Ectodermal cell (in vitro differentiated cells): Measurements from ENCODE around the gene NOL4L.
A peak's percentile ranks its signal among the peaks of the same experiment; 100 is the strongest.

Source experiments
- H3K27ac ChIP-seq: 2 replicates; pipeline ENCODE4 v1.7.0; 2013; ENCODE audit warnings: mild to moderate bottlenecking, low read depth, low read length; ENCODE audit not compliant: insufficient read depth, poor library complexity, severe bottlenecking
- H3K27me3 ChIP-seq: 2 replicates; pipeline ENCODE4 v1.7.0; 2013; ENCODE audit warnings: mild to moderate bottlenecking, low read length; ENCODE audit not compliant: insufficient read depth, control insufficient read depth, poor library complexity, severe bottlenecking
- H3K36me3 ChIP-seq: one replicate; pipeline ENCODE4 v1.7.0; 2013; ENCODE audit warnings: low read length; ENCODE audit not compliant: control insufficient read depth, insufficient read depth
- H3K4me1 ChIP-seq: one replicate; pipeline ENCODE4 v1.7.0; 2013; ENCODE audit warnings: low read length; ENCODE audit not compliant: control insufficient read depth, insufficient read depth
- H3K4me3 ChIP-seq: 2 replicates; pipeline ENCODE4 v1.7.0; 2013; ENCODE audit warnings: low read depth, low read length, control low read depth; ENCODE audit not compliant: insufficient read depth
- H3K9me3 ChIP-seq: 2 replicates; pipeline ENCODE4 v1.7.0; 2013; ENCODE audit warnings: mild to moderate bottlenecking, low read length, moderate library complexity; ENCODE audit not compliant: control insufficient read depth
- WGBS, 2 experiments: methylation state at CpG; one replicate each; pipeline ENCODE4 v1.1.7; 2013; ENCODE audit warnings: missing lambda C conversion rate in 2 of 2; 5-methylcytosine and 5-hydroxymethylcytosine counted together

The NOL4L gene

GRCh38 chr20:32449890-32450401, 135.2 kb downstream of the NOL4L start:
- peak overlapping the region; percentile 29 for H3K27ac ChIP-seq
- no peak overlapping the region for H3K4me3 ChIP-seq
- peaks cover 21% of the 10 kb centered on the region for H3K36me3 ChIP-seq

DNA sequence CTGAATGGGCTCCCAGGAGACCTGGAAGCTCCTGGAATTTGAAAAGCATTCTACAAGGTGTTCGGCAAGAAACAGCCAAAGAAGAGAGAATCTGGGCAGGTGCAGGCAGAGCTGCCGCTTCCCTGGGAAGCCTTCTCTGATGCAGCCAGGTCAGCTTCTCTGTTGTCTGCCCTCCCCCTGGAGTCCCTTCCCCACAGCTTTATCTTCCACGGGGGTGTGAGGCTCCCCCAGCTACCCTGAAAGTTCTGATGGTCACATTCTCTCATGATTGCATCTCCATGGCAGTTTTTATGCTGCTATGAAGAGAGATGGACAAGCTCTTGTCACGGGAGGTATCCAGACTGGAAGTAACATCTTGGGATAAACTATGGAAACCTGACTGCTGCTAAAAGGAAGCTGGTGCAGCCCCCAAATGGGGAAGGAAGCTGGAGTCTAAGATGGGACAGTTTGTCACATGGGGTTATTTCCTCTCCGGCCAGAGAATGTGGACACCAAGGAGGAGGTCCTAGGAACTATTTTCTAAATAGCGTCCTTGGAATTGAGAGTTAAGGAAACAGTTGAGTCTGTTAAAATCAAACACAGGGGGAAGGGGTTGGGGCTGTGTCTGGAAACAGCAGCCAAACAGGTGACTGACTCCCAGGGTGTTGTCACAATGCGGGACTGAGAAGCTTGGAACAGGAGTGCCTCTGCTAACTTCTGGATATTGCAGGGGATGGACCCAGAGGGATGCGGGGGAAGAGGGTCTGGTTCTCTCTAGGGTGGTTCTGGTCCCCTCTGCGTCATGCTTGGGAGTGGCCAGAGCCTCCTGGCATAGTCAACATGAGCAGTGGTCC, 135.9 kb downstream of the NOL4L start:
- H3K36me3 ChIP-seq, result peaks cover 21% of the 10 kb centered on the region
- no peaks in the 10 kb centered on the region for H3K9me3 ChIP-seq
- H3K4me3 ChIP-seq, result no peak overlapping the region
- 95% methylated on average over 9 of the region's 9 CpGs for WGBS, 2 experiments
- no peaks in the 10 kb centered on the region for H3K27me3 ChIP-seq
- peaks cover 24% of the 10 kb centered on the region for H3K4me1 ChIP-seq
- H3K27ac ChIP-seq, result peak overlapping the region; percentile 29

More at GRCh38 chr20:32449890-32450401, 135.2 kb downstream of the NOL4L start:
- WGBS, 2 experiments, result 92 to 93% methylated on average over 8 of the region's 8 CpGs
- H3K9me3 ChIP-seq, result no peaks in the 10 kb centered on the region
- peaks cover 17% of the 10 kb centered on the region for H3K4me1 ChIP-seq
- no peaks in the 10 kb centered on the region for H3K27me3 ChIP-seq

DNA sequence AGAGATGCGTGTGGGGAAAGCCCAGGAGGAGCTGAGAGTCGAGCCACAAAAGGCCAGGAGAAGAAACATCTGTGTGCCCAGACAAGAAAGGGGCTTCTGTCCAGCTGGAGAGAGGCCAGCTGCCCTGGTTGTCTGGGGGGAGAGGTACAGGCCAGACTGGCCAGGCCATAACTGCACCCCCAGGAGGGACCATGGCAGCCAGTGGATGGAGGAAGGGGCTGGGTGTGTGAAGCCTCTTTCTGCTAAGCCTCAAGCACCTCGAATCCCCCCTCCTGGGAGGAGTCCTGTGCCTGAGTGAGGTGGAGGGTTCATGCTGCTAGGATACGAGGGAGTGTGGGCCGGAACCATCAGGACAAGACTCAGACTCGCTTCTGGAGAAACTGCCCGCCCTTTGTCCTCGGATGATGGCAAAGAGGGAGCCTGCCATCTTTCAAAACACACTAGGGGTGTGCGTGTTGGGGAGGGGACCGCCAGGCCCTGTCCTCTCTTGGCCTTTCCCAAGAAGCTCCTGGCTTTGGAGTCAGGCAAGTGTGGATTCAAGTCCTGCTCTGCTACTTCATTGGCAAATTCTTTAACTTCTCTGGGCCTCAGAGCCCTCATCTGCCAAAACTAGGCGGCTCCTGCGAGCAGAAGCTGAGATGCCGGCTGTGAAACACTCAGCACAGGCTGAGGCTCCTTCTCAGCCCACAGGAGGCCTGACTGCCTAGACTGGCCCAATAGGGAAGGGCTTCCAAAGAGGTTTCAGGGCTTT, 136.7 kb downstream of the NOL4L start:
- H3K4me3 ChIP-seq, result no peak overlapping the region
- H3K36me3 ChIP-seq, result peaks cover 21% of the 10 kb centered on the region
- H3K27me3 ChIP-seq, result no peaks in the 10 kb centered on the region
- no peak overlapping the region for H3K27ac ChIP-seq
- peaks cover 24% of the 10 kb centered on the region for H3K4me1 ChIP-seq
- no peaks in the 10 kb centered on the region for H3K9me3 ChIP-seq
- 93 to 95% methylated on average over 13 of the region's 13 CpGs for WGBS, 2 experiments

DNA sequence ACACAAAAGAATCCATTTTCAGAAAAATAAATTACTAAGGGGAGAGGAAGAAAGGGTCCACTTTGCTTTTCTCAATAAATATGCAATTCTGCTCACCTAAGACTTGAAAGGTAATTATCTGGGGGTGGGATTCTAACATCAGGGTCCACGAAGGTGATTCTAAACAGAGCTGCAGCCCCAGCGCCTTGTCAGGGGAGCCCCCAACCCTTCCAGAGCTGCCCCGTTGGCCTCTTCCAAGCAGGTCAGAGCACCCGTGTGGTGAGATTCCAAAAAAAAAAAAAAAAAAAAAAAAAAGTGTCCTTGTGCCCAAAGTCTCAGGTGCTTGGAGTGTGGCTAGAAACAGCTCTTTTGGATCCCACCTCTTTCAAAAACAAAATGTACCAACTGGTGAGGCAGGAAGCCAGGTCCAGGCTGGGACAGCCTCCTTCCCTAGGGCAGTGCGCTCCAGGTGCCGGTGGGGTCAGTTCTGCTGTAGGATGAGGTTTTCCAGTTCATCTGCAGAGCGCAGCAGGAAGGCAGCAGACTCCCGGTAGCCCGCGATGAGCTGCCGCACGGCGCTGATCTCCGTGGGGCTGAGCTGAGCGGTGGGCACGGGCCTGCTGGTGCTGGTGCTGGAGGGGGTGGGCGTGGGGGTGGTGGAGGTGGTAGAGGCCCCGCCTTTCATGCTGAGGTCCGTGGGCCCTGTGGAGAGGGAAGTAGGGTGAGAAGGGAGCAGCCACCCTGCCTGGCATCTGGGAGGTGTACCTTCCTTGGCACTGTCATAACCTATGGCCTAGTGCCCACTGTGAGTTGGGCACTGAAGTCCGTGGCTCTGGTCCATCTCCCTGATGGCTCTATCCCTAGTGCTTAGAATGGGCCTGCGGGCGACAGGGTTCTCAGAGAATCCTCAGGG, 137.8 kb downstream of the NOL4L start:
- peaks cover 12% of the 10 kb centered on the region for H3K36me3 ChIP-seq

GRCh38 chr20:32446301-32447100, 138.6 kb downstream of the NOL4L start:
- no peaks in the 10 kb centered on the region for H3K27me3 ChIP-seq
- peaks cover 24% of the 10 kb centered on the region for H3K4me1 ChIP-seq
- no peaks in the 10 kb centered on the region for H3K9me3 ChIP-seq
- no peak overlapping the region for H3K27ac ChIP-seq
- no peak overlapping the region for H3K4me3 ChIP-seq
- H3K36me3 ChIP-seq, result peaks cover 11% of the 10 kb centered on the region
- WGBS, 2 experiments, result 95 to 97% methylated on average over 14 of the region's 14 CpGs

More for the DNA sequence above, 137.8 kb downstream of the NOL4L start:
- Histone ChIP-seq H3K4me1 (peaks cover 24% of the 10 kb centered on the region), H3K27me3 (no peaks in the 10 kb centered on the region), H3K4me3 (no peak overlapping the region), H3K9me3 (no peaks in the 10 kb centered on the region), H3K27ac (no peak overlapping the region)
- WGBS, 2 experiments, result 94 to 95% methylated on average over 22 of the region's 22 CpGs

DNA sequence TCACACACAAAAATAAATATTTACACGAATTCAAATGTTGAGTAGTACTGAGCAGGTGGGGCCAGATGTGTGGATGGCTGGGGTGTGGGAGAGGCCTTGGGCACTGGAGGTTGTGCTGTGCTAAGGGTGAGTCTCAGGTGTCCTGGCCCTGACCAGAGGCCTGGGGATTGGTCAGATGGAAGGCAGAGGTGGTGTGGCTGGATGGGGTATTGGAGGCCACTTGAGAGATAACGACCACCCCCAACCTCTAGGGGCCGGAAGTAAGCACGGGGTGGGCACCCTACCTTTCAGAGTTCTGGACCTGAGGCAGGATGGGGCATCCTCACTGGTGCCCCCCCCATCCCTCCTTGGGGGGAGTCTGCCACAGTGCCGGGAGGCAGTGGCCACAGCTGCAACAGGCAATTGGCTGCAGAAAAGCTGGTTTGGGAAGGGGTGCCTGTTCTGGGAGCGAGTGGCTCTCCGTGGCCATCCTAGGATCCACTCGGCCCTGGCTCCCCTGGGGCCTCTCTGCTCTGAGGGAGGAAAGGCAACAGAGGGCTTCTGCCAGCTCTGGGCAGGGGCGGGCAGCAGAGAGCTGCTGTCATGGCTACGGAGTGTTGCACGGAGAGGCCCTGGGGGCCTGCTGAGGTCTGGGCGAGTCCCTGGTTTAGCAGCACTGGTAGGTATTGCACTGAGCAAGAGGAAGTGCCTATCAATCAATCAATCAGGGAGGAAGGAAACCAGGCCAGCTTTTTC, 139.4 kb downstream of the NOL4L start:
- peaks cover 7% of the 10 kb centered on the region for H3K36me3 ChIP-seq

DNA sequence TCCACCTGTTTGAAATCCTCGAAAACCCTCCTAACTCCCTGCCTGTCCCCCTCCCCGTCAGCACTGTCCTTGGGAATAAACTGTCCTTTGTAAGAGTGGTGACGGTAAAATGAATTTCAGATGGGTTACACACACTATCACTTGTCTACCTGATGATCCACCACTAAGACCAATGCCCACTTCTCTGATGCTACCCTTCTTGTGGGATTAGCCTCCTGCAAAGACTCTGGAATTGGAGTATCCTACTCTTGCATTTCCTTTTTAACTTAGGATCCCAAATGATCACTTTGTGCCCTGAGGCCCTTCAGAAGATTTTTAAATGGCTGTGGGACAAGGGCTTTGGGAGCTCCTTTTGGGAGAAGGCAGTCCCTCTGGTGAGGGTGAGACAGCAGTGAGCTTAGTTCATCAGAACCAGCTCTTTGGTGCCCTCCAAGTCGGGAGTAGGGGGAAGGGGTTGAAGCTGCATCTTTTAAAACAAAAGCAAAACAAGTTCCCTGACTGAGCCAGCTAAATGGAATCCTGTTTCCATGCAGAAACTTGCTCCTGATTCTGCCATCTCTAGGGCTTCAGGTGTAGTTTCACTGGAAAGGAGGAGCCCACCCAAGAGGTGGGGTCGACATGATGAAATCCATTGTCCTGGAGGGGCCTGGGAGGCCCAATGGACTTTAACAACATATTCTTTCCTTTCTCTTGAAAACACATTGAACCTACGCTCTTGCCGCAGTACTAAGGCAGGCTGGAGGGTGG, 140.5 kb downstream of the NOL4L start:
- WGBS, 2 experiments, result 86 to 87% methylated on average over 6 to 7 of the region's 7 CpGs
- H3K36me3 ChIP-seq, result peaks cover 4% of the 10 kb centered on the region
- peaks cover 24% of the 10 kb centered on the region for H3K4me1 ChIP-seq
- no peaks in the 10 kb centered on the region for H3K9me3 ChIP-seq
- no peaks in the 10 kb centered on the region for H3K27me3 ChIP-seq
- no peak overlapping the region for H3K27ac ChIP-seq
- H3K4me3 ChIP-seq, result no peak overlapping the region

More for the DNA sequence above, 139.4 kb downstream of the NOL4L start:
- peak overlapping the region; percentile 21 for H3K27ac ChIP-seq
- H3K9me3 ChIP-seq, result no peaks in the 10 kb centered on the region
- no peak overlapping the region for H3K4me3 ChIP-seq
- WGBS, 2 experiments, result 79 to 82% methylated on average over 12 of the region's 12 CpGs
- peaks cover 24% of the 10 kb centered on the region for H3K4me1 ChIP-seq
- H3K27me3 ChIP-seq, result no peaks in the 10 kb centered on the region

GRCh38 chr20:32443386-32443974, 141.7 kb downstream of the NOL4L start:
- Histone ChIP-seq H3K27me3 (no peaks in the 10 kb centered on the region), H3K4me3 (no peak overlapping the region), H3K4me1 (peaks cover 24% of the 10 kb centered on the region), H3K27ac (no peak overlapping the region), H3K36me3 (peaks cover 8% of the 10 kb centered on the region), H3K9me3 (no peaks in the 10 kb centered on the region)
- WGBS, 2 experiments, result 94 to 97% methylated on average over 3 of the region's 3 CpGs
